ENCODE data around the gene FYB2. TPM values are rescaled to one million over a fixed set of nuclear protein-coding genes. Genes with fewer than 3 reads are reported as not detected.

Gene FYB2
- total RNA-seq, 1 donor from 2014 or later: not detected

- no peak for DNase-seq
- Mint-ChIP-seq H3K27me3 (ENCODE audit: unreplicated experiment) (no peaks in the 10 kb centered on the region), H3K36me3 (ENCODE audit: unreplicated experiment) (no peaks in the 10 kb centered on the region), H3K27ac (ENCODE audit: unreplicated experiment) (no peak overlapping the region), H3K4me3 (ENCODE audit: unreplicated experiment) (no peak overlapping the region), H3K9me3 (ENCODE audit: unreplicated experiment) (peaks cover 4% of the 10 kb centered on the region), H3K4me1 (ENCODE audit: low read depth, unreplicated experiment) (peaks cover 2% of the 10 kb centered on the region)
- TF ChIP-seq, protein P1, sequence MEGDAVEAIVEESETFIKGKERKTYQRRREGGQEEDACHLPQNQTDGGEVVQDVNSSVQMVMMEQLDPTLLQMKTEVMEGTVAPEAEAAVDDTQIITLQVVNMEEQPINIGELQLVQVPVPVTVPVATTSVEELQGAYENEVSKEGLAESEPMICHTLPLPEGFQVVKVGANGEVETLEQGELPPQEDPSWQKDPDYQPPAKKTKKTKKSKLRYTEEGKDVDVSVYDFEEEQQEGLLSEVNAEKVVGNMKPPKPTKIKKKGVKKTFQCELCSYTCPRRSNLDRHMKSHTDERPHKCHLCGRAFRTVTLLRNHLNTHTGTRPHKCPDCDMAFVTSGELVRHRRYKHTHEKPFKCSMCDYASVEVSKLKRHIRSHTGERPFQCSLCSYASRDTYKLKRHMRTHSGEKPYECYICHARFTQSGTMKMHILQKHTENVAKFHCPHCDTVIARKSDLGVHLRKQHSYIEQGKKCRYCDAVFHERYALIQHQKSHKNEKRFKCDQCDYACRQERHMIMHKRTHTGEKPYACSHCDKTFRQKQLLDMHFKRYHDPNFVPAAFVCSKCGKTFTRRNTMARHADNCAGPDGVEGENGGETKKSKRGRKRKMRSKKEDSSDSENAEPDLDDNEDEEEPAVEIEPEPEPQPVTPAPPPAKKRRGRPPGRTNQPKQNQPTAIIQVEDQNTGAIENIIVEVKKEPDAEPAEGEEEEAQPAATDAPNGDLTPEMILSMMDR (IDR thresholded peaks at IDR 0.05; ENCODE audit: partially characterized antibody, unreplicated experiment): no peak
Measured at GRCh38 chr1:56799605-56800400, 19.4 kb downstream of the FYB2 start.

DNA sequence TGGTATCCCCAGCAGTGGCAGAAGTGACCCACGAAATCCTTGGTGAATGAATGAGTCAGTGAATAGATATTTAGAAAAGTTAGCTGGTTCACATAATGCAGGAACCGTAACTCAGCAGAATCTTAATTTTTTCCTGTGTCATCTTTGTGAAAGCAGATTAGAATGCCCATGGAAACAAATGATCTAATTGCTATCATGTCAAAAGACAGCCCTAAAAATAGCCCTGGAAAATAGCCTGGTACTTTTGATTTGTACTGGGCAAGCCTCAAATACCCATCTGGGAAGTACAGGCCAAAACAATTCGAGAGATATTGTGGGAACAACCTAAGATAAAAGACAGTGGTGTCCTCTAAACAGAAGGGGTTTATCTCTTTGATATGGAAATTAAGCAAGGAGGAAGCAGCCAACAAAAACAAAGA lies 21.1 kb downstream of the FYB2 start:
- Mint-ChIP-seq H3K4me3 (ENCODE audit: unreplicated experiment) (no peak overlapping the region), H3K9me3 (ENCODE audit: unreplicated experiment) (no peaks in the 10 kb centered on the region), H3K27me3 (ENCODE audit: unreplicated experiment) (no peaks in the 10 kb centered on the region), H3K4me1 (ENCODE audit: low read depth, unreplicated experiment) (no peaks in the 10 kb centered on the region), H3K36me3 (ENCODE audit: unreplicated experiment) (no peaks in the 10 kb centered on the region), H3K27ac (ENCODE audit: unreplicated experiment) (no peak overlapping the region)
- TF ChIP-seq, protein P1 (IDR thresholded peaks at IDR 0.05; ENCODE audit: partially characterized antibody, unreplicated experiment): no peak
- DNase-seq: no peak

DNA sequence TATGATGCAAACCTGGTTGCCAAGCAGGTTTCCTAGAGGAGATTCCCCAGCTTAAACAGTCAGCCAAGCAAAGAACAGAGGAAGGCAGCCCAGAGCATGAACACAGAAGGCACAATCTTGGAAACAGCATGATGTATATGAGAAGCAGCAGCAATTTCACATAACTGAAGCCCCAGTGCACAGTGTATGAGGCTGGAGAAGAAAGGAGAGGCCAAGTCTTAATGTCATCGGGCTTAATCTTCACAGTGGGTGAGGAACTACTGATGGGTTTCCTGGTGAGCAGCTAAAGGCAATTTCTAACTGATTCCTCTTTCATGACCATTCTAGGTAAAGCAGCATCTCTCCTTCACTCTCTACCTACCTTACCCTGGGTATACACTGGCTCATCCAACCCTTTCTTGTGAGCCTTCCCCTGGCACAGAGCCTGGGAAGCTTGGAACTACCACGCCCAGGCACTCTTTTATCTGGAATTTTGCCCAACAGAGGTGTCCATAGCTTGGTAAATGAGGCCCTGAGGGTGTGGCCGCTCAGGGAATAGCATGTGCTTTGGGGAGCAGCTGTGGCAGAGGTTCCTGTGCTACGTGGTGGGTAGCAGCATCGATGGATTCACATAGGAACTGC lies 22.0 kb downstream of the FYB2 start:
- no peaks in the 10 kb centered on the region for H3K27me3 Mint-ChIP-seq (ENCODE audit: unreplicated experiment)
- no peaks in the 10 kb centered on the region for H3K36me3 Mint-ChIP-seq (ENCODE audit: unreplicated experiment)
- no peak overlapping the region for H3K27ac Mint-ChIP-seq (ENCODE audit: unreplicated experiment)
- no peak overlapping the region for H3K4me3 Mint-ChIP-seq (ENCODE audit: unreplicated experiment)
- H3K4me1 Mint-ChIP-seq (ENCODE audit: low read depth, unreplicated experiment): no peaks in the 10 kb centered on the region
- no peaks in the 10 kb centered on the region for H3K9me3 Mint-ChIP-seq (ENCODE audit: unreplicated experiment)
- TF ChIP-seq, protein P1 (IDR thresholded peaks at IDR 0.05; ENCODE audit: partially characterized antibody, unreplicated experiment): no peak
- no peak for DNase-seq

DNA sequence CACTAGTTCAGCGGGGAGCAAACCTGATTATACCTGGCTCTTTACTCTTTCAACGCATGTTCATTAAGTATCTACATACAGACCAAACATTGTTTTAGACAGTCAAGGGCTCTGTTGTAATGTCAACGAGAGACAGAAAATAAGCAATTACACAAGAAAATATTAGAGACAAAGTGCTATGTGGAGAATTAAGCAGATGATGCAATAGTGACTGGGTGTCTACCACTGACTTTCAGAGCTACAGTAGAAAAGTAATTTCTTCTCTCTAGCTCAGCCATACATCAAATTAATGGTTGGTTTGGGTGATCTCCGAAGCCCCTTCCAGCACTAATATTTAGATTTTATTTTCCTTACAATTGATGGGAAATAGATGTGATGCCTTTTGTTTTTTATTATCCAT lies 23.3 kb downstream of the FYB2 start:
- H3K27me3 Mint-ChIP-seq (ENCODE audit: unreplicated experiment): no peaks in the 10 kb centered on the region
- H3K27ac Mint-ChIP-seq (ENCODE audit: unreplicated experiment): no peak overlapping the region
- H3K36me3 Mint-ChIP-seq (ENCODE audit: unreplicated experiment): no peaks in the 10 kb centered on the region
- H3K4me3 Mint-ChIP-seq (ENCODE audit: unreplicated experiment): no peak overlapping the region
- no peaks in the 10 kb centered on the region for H3K4me1 Mint-ChIP-seq (ENCODE audit: low read depth, unreplicated experiment)
- TF ChIP-seq, protein P1 (IDR thresholded peaks at IDR 0.05; ENCODE audit: partially characterized antibody, unreplicated experiment): no peak
- H3K9me3 Mint-ChIP-seq (ENCODE audit: unreplicated experiment): no peaks in the 10 kb centered on the region
- no peak for DNase-seq

GRCh38 chr1:56790036-56790435 lies 29.2 kb downstream of the FYB2 start:
- Mint-ChIP-seq H3K4me1 (ENCODE audit: low read depth, unreplicated experiment) (peaks cover 7% of the 10 kb centered on the region), H3K27ac (ENCODE audit: unreplicated experiment) (no peak overlapping the region), H3K36me3 (ENCODE audit: unreplicated experiment) (no peaks in the 10 kb centered on the region), H3K4me3 (ENCODE audit: unreplicated experiment) (no peak overlapping the region), H3K9me3 (ENCODE audit: unreplicated experiment) (no peaks in the 10 kb centered on the region), H3K27me3 (ENCODE audit: unreplicated experiment) (no peaks in the 10 kb centered on the region)
- DNase-seq: no peak
- TF ChIP-seq, protein P1 (IDR thresholded peaks at IDR 0.05; ENCODE audit: partially characterized antibody, unreplicated experiment): no peak

Data from glutamatergic neuron (in vitro differentiated cells).